ENCODE results near the gene MPPE1.
"Not testable (repeated sequence)": the region's sequence is repeated elsewhere in the genome, so short reads cannot be mapped to it uniquely, and the experiment has no call there.

MPPE1 gene

GRCh38 chr18:11908182-11909060 is at the start of gene MPPE1:
Gene MPPE1, minus strand, starts transcription at chr18:11908317. Its CDS starts 11,053 bp downstream, at chr18:11897264.
- peak; percentile 63 to 72 for DNase-seq (ENCODE audit: low read depth in 2 of 2)

- no peak for DNase-seq (ENCODE audit: low read depth in 2 of 2)
Measured at GRCh38 chr18:11957636-11958035, 49.5 kb upstream of the MPPE1 start.

GRCh38 chr18:11956371-11957308 is 48.5 kb upstream of the MPPE1 start:
- no peak for DNase-seq (ENCODE audit: low read depth in 2 of 2)

GRCh38 chr18:11955239-11956029 is 47.3 kb upstream of the MPPE1 start:
- DNase-seq (ENCODE audit: low read depth in 2 of 2), result no peak

- no peak for DNase-seq (ENCODE audit: low read depth in 2 of 2)
Measured at GRCh38 chr18:11953113-11953512, 45.0 kb upstream of the MPPE1 start.

- no peak for DNase-seq (ENCODE audit: low read depth in 2 of 2)
Measured at GRCh38 chr18:11951390-11951851, 43.3 kb upstream of the MPPE1 start.

- no peak for DNase-seq (ENCODE audit: low read depth in 2 of 2)
Measured at GRCh38 chr18:11950824-11951223, 42.7 kb upstream of the MPPE1 start.

GRCh38 chr18:11948852-11949523 is 40.9 kb upstream of the MPPE1 start:
- no peak for DNase-seq (ENCODE audit: low read depth in 2 of 2)

GRCh38 chr18:11947214-11948191 is 39.4 kb upstream of the MPPE1 start:
- DNase-seq (ENCODE audit: low read depth in 2 of 2), result peak in 1 of 2 donors; percentile 34

- no peak for DNase-seq (ENCODE audit: low read depth in 2 of 2)
Measured at GRCh38 chr18:11946756-11947155, 38.6 kb upstream of the MPPE1 start.

GRCh38 chr18:11945834-11946659 is 37.9 kb upstream of the MPPE1 start:
- not testable (repeated sequence) for DNase-seq (ENCODE audit: low read depth in 2 of 2)

- no peak for DNase-seq (ENCODE audit: low read depth in 2 of 2)
Measured at GRCh38 chr18:11944786-11945185, 36.7 kb upstream of the MPPE1 start.

- DNase-seq (ENCODE audit: low read depth in 2 of 2), result no peak
Measured at GRCh38 chr18:11944252-11944651, 36.1 kb upstream of the MPPE1 start.

- DNase-seq (ENCODE audit: low read depth in 2 of 2), result no peak
Measured at GRCh38 chr18:11943551-11943950, 35.4 kb upstream of the MPPE1 start.

GRCh38 chr18:11940956-11941355 is 32.8 kb upstream of the MPPE1 start:
- no peak for DNase-seq (ENCODE audit: low read depth in 2 of 2)

- peak; percentile 53 to 60 for DNase-seq (ENCODE audit: low read depth in 2 of 2)
Measured at GRCh38 chr18:11937874-11938478, 29.9 kb upstream of the MPPE1 start.

- DNase-seq (ENCODE audit: low read depth in 2 of 2), result no peak
Measured at GRCh38 chr18:11932393-11932792, 24.3 kb upstream of the MPPE1 start.

- DNase-seq (ENCODE audit: low read depth in 2 of 2), result no peak
Measured at GRCh38 chr18:11927497-11927896, 19.4 kb upstream of the MPPE1 start.
